ENCODE data around the gene CD101.

The CD101 gene

GRCh38 chr1:117020526-117021156 lies 19.1 kb downstream of the CD101 start:
- DNase-seq = no peak

GRCh38 chr1:117022114-117022513 lies 20.6 kb downstream of the CD101 start:
- DNase-seq = no peak

DNA sequence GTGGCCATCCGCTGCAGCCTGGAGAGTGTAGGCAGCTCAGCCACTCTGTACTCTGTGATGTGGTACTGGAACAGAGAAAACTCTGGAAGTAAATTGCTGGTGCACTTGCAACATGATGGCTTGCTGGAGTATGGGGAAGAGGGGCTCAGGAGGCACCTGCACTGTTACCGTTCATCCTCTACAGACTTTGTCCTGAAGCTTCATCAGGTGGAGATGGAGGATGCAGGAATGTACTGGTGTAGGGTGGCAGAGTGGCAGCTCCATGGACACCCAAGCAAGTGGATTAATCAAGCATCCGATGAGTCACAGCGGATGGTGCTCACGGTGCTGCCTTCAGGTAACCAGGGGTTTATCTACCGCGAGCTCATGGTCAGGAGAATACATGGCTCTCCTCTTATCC lies 24.0 kb downstream of the CD101 start:
- no peak for DNase-seq

- DNase-seq = no peak
Observed at GRCh38 chr1:117026361-117026760, 24.8 kb downstream of the CD101 start.

GRCh38 chr1:117029685-117030084 lies 28.1 kb downstream of the CD101 start:
- DNase-seq = no peak

DNA sequence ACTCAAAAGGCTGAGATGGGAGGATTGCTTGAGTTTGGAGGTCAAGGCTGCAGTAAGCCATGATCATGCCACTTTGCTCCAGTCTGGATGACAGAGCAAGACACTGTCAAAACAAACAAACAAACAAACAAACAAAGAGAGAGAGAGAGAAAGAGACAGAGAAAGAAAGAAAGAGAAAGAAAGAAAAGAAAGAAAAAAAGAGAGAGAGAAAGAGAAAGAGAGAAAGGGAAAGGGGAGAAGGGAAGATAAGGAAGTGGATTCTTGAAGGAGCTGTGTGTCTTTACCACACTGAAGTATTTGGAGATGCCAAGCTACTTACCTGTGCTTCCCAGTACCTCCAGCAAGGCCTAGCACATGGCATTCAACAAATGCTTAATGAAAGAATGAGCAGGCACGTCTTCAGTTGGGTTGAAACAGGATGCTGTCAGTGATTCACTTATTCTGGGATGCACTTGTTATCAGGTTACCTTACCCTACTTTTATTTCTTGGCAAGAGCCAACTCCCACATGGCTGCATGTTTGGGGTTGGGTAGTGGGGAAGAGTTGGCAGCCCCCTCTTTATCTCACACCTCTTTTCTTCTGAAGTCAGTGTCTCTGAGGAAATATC lies 28.8 kb downstream of the CD101 start:
- DNase-seq = no peak

GRCh38 chr1:117032266-117032665 lies 30.7 kb downstream of the CD101 start:
- no peak for DNase-seq

- no peak for DNase-seq
Observed at GRCh38 chr1:117032681-117033539, 31.4 kb downstream of the CD101 start.

- no peak for DNase-seq
Observed at GRCh38 chr1:117033772-117034171, 32.2 kb downstream of the CD101 start.

- DNase-seq = no peak
Observed at GRCh38 chr1:117034791-117035290, 33.3 kb downstream of the CD101 start.

DNA sequence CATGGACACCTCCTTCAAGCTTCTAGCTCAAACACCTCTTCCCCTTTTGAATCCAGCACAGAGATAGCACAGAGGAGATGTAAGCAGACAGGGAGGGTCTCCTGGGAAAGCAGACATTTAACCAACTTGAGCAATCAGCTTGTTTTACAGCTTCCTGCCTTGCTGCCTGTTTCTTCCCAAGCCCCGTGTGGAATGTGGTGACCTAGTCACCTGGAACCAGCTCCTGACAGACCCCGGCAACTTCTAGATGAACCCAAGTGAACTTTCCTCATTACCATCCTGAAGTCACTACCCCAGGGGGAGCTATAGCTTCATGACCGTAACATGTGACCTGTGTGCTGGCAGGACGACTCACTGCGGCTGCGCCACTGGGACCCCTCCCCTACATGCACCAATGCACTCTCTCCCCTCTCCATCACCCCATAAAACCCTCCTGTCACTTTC lies 34.5 kb downstream of the CD101 start:
- no peak for DNase-seq

DNA sequence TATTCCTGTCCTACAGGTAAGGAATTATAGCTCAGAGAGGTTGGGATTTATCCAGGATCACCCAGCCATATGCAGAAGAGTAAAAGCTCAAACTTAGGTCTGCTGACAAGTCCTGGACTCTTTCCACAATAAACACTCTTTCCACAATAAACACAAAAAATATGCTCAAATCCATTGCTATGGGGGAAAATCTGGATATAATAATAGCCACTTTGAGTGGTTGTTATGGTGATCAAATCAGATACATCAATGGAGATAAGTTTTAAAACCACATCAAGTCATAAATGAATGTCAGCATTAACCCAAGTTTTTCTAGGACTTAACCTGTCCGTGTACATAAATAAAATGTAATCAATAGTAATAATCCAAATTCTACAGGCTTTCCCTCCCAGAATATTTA lies 36.2 kb downstream of the CD101 start:
- no peak for DNase-seq

DNA sequence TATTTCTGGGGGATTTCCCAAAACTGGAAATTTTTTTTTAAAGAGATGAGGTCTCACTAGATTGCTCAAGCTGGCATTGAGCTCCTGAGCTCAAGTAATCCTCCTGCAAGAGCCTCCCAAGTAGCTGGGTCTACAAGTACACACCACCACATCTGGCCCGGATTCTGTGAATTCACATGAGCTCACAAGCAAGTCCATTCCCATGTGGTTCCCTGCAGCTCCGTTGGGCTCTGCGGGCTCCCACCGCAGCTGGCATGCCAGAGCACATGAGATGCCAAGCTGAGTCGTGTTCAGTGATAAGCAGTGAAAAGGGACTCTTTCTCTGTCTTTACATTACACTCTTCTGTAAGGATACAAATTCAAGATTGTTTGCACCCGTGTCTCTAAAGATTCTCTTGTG lies 36.7 kb downstream of the CD101 start:
- DNase-seq = no peak

GRCh38 chr1:117044217-117044616 lies 42.7 kb downstream of the CD101 start:
- DNase-seq = no peak

DNA sequence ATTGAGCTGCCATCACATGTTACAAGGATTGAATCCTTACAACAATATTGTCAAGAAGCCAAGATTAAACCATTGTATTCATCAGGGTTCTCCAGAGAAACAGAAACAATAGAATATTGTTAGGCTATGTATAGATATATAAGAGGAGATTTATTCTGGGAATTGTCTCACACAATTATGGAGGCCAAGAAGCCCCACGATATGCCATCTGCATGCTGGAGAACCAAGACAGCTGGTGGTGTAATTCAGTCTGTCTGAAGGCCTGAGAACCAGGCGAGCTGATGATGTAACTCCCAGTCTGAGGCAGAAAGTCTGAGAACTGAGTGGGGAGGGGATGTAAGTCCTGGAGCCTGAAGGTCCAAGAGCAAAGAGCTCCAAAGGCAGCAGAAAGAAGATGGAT lies 44.1 kb downstream of the CD101 start:
- no peak for DNase-seq

GRCh38 chr1:117046781-117047180 lies 45.2 kb downstream of the CD101 start:
- DNase-seq = no peak

DNA sequence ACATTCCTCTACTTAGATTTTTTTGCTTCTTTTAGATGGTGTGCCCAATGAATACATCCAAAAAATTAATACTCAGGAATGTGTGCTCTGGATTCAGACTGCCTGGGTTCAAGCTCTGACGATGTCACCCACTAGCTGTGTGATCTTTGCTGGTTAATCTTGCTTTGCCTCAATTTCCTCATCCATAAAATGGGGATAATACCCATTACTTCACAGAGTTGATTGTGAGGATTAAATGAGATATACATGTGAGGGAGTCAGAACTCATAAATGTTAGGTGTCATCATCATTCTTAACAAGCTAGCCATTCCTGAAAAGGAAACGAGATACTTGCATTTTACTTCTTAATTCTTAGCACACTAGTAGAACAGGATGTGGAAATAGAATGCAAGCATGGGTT lies 45.7 kb downstream of the CD101 start:
- DNase-seq = no peak

- no peak for DNase-seq
Observed at GRCh38 chr1:117049857-117050256, 48.3 kb downstream of the CD101 start.

DNA sequence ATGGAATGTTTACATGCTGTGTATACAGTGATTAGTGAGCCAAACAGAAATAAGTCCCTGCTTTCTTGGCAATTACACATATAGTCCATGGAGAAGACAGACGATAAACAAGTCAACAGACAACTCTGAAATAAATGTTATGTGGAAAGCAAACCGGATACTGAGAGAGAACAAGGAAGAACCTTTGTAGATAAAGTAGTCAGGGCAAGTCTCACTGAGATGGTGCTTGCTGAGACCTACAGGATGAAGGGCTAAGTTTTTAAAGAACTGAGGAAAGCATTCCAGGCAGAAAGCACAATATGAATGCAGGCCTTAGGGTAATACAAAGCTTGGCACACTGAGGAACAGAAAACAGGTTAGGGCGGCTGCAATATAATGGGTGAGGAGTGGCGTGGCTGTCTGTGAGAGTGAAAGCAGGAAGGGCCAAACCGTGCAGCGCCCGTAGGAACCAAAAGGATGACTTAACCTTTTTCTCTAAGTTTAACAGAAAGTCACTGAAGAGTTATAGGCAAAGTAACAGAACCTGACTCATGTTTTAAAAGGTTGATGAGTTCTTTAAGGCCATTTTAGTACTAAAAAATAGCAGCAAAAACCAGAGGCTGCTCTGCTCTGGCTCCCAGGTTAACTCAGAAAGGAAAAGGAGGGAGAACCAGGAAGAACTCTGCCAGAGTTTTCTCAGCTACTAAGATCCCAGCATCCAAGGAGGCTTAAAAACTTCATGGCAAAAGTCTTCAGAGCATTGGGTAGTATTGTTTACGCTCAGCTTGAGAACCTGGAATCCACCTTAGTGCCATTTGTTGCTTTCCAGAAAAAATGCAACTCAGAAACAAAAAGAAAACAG lies 49.9 kb downstream of the CD101 start:
- no peak for DNase-seq

DNA sequence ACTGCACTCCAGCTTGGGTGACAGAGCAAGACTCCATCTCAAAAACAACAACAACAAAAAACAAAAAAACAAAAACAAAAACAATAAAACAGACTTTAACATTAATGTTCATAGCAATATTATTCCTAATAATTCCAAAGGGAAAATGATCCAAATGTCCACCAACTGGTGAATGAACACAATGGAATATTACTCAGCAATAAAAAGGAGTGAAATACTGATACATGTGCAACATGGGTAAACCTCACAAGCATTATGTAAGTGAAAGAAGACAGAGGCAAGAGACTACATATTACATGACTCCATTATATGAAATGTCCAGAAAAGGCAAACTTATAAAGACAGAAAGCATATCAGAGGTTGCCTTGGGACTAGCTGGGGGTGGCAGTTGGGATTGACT lies 52.5 kb downstream of the CD101 start:
- no peak for DNase-seq

- no peak for DNase-seq
Observed at GRCh38 chr1:117058810-117059209, 57.2 kb downstream of the CD101 start.

DNA sequence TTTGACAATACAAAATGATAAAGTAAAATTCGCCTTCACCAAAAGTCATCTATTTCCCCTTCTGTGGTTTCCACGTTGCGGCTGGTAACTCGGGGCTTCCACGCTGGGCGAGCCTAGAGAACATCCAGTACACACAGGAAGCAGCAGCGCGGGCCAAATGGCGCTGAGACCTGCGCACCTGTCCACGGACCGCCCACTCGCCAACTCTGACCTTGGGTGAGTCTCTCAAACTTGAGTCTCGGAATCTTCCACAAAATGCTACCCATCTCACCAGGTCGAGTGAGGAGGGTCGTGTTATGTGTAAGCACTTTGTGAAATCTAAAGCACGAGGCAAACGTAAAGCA lies 57.7 kb downstream of the CD101 start:
- no peak for DNase-seq
